Measurements from ENCODE around the gene UBTF. TPM values are rescaled to one million over a fixed set of nuclear protein-coding genes. Genes with fewer than 3 reads are reported as not detected.

UBTF gene
- total and polyA plus RNA-seq, 9 of the 15 experiments (the other 6 are each of a cell fraction or from before 2014, with no cell fraction given) = 1.2 to 113 (median 83.6) TPM

DNA sequence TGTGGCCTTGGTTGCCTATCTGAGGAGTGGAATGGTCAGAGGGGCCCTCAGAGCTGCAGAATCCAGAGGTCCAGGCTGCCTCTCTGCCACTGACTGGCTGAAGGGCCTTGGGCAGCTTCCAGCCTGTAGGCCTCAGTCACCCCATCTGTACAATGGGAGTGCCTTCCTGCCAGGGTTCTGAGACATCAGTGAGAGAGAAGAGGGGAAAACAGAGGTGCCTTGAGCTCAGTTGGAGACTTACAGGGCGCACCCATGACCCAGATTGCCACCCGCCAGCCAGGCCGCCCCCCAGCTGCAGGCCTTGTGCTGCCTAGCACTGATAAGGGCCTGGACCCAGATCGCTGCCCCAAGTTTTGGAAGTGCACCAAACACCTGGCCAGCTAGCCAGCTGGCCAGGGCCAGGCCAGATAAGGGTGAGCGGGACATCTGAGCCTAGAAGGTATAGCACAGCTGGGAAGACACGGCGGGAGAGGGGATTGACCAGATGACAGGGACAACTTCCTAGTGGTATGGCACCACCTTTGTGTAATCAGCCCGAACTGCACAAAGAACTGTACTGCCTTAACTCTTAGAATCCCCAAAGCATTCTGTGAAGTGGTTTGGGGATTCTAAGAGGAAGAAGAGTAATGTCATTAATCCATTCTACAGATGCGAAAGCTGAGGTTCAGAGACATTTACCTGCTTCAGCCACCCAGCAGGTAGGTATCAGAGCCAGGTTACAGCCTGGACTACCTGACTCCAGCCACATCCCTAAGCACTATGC is 47.1 kb upstream of the UBTF start (continued):
- TF ChIP-seq CREM (IDR thresholded peaks at IDR 0.05; ENCODE audit: low read depth) = peak; percentile 71
- TF ChIP-seq NUFIP1 (IDR thresholded peaks at IDR 0.05; ENCODE audit: partially characterized antibody) = peak; percentile 25
- peak; percentile 41; the same call in 1 of the 2 replicates for TF ChIP-seq ZNF384 (IDR thresholded peaks at IDR 0.05; ENCODE audit: low read depth, low read length)
- no peak for TF ChIP-seq TGIF2 (CRISPR knock-in tag; IDR thresholded peaks at IDR 0.05)
- TF ChIP-seq ZNF12 (CRISPR knock-in tag; IDR thresholded peaks at IDR 0.05) = 0 out of 2 replicates have a peak, but pooled peaks have one; percentile 65
- peak; percentile 60; the same call in 1 of the 2 replicates for TF ChIP-seq AFF4 (CRISPR knock-in tag; IDR thresholded peaks at IDR 0.05)
- no peak for TF ChIP-seq XRCC5 (IDR thresholded peaks at IDR 0.05; ENCODE audit: low read depth, low read length)
- TF ChIP-seq, protein P1, sequence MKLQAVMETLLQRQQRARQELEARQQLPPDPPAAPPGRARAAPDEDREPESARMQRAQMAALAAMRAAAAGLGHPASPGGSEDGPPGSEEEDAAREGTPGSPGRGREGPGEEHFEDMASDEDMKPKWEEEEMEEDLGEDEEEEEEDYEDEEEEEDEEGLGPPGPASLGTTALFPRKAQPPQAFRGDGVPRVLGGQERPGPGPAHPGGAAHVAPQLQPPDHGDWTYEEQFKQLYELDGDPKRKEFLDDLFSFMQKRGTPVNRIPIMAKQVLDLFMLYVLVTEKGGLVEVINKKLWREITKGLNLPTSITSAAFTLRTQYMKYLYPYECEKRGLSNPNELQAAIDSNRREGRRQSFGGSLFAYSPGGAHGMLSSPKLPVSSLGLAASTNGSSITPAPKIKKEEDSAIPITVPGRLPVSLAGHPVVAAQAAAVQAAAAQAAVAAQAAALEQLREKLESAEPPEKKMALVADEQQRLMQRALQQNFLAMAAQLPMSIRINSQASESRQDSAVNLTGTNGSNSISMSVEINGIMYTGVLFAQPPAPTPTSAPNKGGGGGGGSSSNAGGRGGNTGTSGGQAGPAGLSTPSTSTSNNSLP (IDR thresholded peaks at IDR 0.05; ENCODE audit: borderline replicate concordance, low read depth, low read length) = no peak
- TF ChIP-seq SPI1 (IDR thresholded peaks at IDR 0.05; ENCODE audit: borderline replicate concordance, low read depth, low read length) = no peak
- TF ChIP-seq, protein P2, sequence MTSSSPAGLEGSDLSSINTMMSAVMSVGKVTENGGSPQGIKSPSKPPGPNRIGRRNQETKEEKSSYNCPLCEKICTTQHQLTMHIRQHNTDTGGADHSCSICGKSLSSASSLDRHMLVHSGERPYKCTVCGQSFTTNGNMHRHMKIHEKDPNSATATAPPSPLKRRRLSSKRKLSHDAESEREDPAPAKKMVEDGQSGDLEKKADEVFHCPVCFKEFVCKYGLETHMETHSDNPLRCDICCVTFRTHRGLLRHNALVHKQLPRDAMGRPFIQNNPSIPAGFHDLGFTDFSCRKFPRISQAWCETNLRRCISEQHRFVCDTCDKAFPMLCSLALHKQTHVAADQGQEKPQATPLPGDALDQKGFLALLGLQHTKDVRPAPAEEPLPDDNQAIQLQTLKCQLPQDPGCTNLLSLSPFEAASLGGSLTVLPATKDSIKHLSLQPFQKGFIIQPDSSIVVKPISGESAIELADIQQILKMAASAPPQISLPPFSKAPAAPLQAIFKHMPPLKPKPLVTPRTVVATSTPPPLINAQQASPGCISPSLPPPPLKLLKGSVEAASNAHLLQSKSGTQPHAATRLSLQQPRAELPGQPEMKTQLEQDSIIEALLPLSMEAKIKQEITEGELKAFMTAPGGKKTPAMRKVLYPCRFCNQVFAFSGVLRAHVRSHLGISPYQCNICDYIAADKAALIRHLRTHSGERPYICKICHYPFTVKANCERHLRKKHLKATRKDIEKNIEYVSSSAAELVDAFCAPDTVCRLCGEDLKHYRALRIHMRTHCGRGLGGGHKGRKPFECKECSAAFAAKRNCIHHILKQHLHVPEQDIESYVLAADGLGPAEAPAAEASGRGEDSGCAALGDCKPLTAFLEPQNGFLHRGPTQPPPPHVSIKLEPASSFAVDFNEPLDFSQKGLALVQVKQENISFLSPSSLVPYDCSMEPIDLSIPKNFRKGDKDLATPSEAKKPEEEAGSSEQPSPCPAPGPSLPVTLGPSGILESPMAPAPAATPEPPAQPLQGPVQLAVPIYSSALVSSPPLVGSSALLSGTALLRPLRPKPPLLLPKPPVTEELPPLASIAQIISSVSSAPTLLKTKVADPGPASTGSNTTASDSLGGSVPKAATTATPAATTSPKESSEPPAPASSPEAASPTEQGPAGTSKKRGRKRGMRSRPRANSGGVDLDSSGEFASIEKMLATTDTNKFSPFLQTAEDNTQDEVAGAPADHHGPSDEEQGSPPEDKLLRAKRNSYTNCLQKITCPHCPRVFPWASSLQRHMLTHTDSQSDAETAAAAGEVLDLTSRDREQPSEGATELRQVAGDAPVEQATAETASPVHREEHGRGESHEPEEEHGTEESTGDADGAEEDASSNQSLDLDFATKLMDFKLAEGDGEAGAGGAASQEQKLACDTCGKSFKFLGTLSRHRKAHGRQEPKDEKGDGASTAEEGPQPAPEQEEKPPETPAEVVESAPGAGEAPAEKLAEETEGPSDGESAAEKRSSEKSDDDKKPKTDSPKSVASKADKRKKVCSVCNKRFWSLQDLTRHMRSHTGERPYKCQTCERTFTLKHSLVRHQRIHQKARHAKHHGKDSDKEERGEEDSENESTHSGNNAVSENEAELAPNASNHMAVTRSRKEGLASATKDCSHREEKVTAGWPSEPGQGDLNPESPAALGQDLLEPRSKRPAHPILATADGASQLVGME (CRISPR knock-in tag; IDR thresholded peaks at IDR 0.05) = no peak
- TF ChIP-seq XRCC3 (IDR thresholded peaks at IDR 0.05) = no peak
- TF ChIP-seq MAFK (IDR thresholded peaks at IDR 0.05; ENCODE audit: low read length) = no peak; the same call in 1 of the 2 replicates
- TF ChIP-seq SAFB2 (IDR thresholded peaks at IDR 0.05; ENCODE audit: borderline replicate concordance, low read depth, low read length, severe bottlenecking) = no peak

Data from K562 (cell line).